Small intestine (tissue), 7 donors: Measurements from ENCODE around the gene DPYSL5. TPM values are rescaled to one million over a fixed set of nuclear protein-coding genes. Genes with fewer than 3 reads are reported as not detected.
"Not testable (repeated sequence)": the region's sequence is repeated elsewhere in the genome, so short reads cannot be mapped to it uniquely, and the experiment has no call there.

Source experiments
- DNase-seq, 2 donors: peaks; one replicate each; pipeline versions ENCODE4 v3.0.0 to v3.0.0-alpha.2; 2013
- FAIRE-seq: peaks from 2 replicates; lab custom pipeline; 2012; peaks lifted over from hg19 to GRCh38; lab: Jason Lieb, UNC
- H3K27ac ChIP-seq, 3 donors: one replicate each; pipeline ENCODE4 v1.5.1; 2013; ENCODE audit warnings: low read length in 2 of 3, mild to moderate bottlenecking in 2 of 3, control low read depth in 1 of 3, inconsistent platforms in 1 of 3, low read depth in 1 of 3, moderate library complexity in 1 of 3
- H3K27me3 ChIP-seq, 3 donors: one replicate each; pipeline ENCODE4 v1.6.1; 2013; ENCODE audit warnings: low read length in 3 of 3, inconsistent platforms in 1 of 3; ENCODE audit not compliant: control insufficient read depth in 3 of 3, insufficient read depth in 3 of 3
- H3K36me3 ChIP-seq, 3 donors: one replicate each; pipeline ENCODE4 v1.6.1; 2013; ENCODE audit warnings: low read length in 3 of 3, inconsistent platforms in 1 of 3, low read depth in 1 of 3, mild to moderate bottlenecking in 1 of 3, moderate library complexity in 1 of 3; ENCODE audit not compliant: control insufficient read depth in 3 of 3, insufficient read depth in 2 of 3
- H3K4me1 ChIP-seq, 3 donors: one replicate each; pipeline ENCODE4 v1.6.1; 2013; ENCODE audit warnings: low read length in 2 of 3, inconsistent platforms in 1 of 3, low read depth in 1 of 3, mild to moderate bottlenecking in 1 of 3, moderate library complexity in 1 of 3; ENCODE audit not compliant: control insufficient read depth in 3 of 3, insufficient read depth in 2 of 3
- H3K4me3 ChIP-seq, 3 donors: one replicate each; pipeline ENCODE4 v1.5.1; 2013; ENCODE audit warnings: low read length in 3 of 3, control low read depth in 1 of 3, inconsistent platforms in 1 of 3, low read depth in 1 of 3, mild to moderate bottlenecking in 1 of 3, moderate library complexity in 1 of 3
- H3K9me3 ChIP-seq, 2 donors: one replicate each; pipeline ENCODE4 v1.6.1; 2013; ENCODE audit warnings: low read depth in 1 of 2, low read length in 1 of 2; ENCODE audit not compliant: control insufficient read depth in 2 of 2, insufficient read depth in 1 of 2
- WGBS, 3 donors: extraction: QIAGEN DNeasy Blood & Tissue Kit; methylation state at CpG; one replicate each; pipeline ENCODE4 v1.1.7; 2013; 5-methylcytosine and 5-hydroxymethylcytosine counted together
- polyA plus RNA-seq, 4 donors: library from polyadenylated mRNA; stranded (reverse) in 3 of 4; unstranded in 1 of 4; fragments of 200-250 nt in 3 of 4; fragments of 120-200 nt in 1 of 4; gene quantifications; one replicate each; pipeline versions ENCODE4 v1.2.1 to v1.2.3, GENCODE V29; 2013
- donor health status: healthy with polysubstance abuse.
- donor health status: control.
- donor health status: control.
- donor health status: Bipolar disorder and iron deficiency.
- donor health status: healthy.

The DPYSL5 gene
- polyA plus RNA-seq, 4 donors, result 0.27 to 1.2 (median 0.50) TPM; not detected in 1

DNA sequence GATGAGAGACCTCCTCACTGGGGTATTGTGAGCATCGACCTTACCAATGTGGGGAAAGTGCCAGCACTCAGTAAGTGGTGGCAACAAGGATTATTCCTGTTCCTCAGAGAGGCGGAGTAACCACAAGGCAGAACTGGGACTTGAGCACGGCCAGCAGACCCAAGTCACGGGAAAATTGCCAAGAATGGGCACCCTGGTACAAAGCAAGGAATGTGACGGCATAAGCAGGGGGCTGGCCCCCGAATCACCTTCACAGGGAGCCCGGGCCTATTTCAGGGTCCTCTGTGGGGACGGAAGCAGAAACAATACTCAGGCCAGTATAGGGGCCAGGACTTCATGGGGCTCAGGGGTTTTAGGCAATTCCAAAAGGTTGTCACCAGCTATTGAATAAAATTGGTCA lies 36.7 kb upstream of the DPYSL5 start:
- DNase-seq (no peak), FAIRE-seq (no peak)
- Histone ChIP-seq H3K27me3 (no peaks in the 10 kb centered on the region), H3K9me3 (no peaks in the 10 kb centered on the region), H3K4me3 (no peak overlapping the region), H3K27ac (no peak overlapping the region), H3K36me3 (no peaks in the 10 kb centered on the region), H3K4me1 (no peaks in the 10 kb centered on the region)
- 75 to 79% (median 77%) methylated on average over 8 of the region's 8 CpGs for WGBS, 3 donors

DNA sequence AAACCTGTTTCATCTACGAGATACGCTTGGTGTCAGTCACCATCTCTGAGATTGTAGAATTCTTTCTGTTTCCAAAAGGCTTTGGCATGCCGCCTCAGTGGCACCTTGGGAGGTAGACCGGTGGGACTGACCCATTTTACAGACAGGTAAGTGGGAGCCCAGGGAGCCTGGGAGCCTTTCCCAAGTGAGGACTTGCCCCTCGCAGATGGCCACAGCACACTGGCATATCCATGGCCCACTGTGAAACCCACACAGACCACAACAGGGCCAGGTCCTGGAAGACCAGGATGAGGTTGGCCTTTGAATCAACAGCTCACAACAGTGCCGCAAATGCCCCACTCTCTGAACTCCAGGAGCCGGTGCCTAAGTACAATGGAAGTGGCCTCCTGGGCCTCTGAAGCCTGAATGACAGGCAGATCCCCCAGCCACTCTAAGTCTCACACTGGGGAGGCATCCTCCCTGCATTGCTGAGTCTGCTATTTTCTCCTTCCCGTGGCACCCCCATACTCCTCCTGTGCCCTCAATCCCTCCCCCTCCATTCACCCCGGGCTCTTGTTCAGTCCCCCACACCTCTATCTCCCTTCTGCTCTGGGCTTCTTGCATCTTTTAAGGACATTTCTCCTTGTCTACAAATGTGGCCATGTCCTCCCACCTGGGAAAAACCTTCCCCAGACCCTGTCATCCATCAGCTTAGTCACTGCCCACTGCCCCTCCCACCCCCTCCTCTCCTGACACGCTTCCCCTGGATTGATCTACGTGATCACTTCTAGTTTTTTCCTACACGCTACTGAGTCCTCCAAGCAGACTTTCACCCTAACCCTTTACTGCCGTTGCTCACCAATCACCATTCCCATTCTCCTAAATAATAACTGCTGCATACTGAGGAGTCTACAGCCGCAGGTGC lies 35.9 kb upstream of the DPYSL5 start:
- 65 to 76% (median 66%) methylated on average over 14 of the region's 14 CpGs for WGBS, 3 donors
- H3K9me3 ChIP-seq, result no peaks in the 10 kb centered on the region
- H3K4me3 ChIP-seq, result no peak overlapping the region
- H3K36me3 ChIP-seq, result no peaks in the 10 kb centered on the region
- H3K27ac ChIP-seq, result no peak overlapping the region
- H3K4me1 ChIP-seq, result no peaks in the 10 kb centered on the region
- H3K27me3 ChIP-seq, result no peaks in the 10 kb centered on the region
- DNase-seq, result no peak
- FAIRE-seq, result no peak

DNA sequence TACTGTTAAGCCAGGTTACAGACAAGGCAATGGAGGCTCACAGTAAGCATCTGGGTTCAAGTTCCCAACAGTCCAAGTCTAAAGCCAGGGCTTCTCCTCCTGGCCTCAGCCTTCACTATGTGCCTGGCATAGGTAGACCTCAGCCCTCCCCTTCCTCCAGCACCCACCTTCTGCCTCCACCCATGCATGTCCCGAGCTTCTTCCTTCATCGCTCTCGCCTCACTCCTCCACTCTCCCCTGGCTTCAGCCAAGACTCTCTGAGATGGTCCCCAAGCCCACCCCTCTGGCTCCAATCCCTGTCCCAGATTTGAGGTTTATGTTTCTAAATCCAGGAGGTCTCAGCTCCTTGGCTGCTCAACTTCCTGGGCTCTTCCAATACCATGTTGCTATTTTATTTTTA lies 35.2 kb upstream of the DPYSL5 start:
- Histone ChIP-seq H3K4me3 (no peak overlapping the region), H3K27me3 (no peaks in the 10 kb centered on the region), H3K9me3 (no peaks in the 10 kb centered on the region), H3K27ac (no peak overlapping the region), H3K4me1 (no peaks in the 10 kb centered on the region), H3K36me3 (no peaks in the 10 kb centered on the region)
- no peak for FAIRE-seq
- 88 to 97% (median 97%) methylated on average over 3 of the region's 3 CpGs for WGBS, 3 donors
- DNase-seq, result no peak

DNA sequence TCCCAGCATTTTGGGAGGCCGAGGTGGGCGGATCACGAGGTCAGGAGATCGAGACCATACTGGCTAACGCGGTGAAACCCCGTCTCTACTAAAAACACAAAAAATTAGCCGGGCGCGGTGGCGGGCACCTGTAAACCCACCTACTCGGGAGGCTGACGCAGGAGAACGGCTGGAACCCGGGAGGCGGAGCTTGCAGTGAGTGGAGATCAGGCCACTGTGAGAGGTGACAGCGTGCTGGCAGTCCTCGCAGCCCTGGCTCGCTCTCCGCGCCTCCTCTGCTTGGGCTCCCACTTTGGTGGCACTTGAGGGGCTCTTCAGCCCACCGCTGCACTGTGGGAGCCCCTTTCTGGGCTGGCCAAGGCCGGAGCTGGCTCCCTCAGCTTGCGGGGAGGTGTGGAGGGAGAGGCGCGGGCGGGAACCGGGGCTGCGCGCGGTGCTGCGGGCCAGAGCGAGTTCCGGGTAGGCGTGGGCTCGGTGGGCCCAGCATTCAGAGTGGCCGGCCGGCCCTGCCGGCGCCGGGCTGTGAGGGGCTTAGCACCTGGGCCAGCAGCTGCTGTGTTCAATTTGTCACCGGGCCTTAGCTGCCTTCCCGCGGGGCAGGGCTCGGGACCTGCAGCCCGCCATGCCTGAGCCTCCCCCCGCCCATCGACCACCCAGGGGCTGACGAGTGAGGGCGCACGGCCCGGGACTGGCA lies 33.7 kb upstream of the DPYSL5 start:
- H3K4me1 ChIP-seq, H3K9me3 ChIP-seq, H3K36me3 ChIP-seq, H3K4me3 ChIP-seq, FAIRE-seq, H3K27me3 ChIP-seq, DNase-seq, H3K27ac ChIP-seq: not testable (repeated sequence)
- WGBS, 3 donors, result 94 to 95% (median 95%) methylated on average over 40 to 52 of the region's 52 CpGs

DNA sequence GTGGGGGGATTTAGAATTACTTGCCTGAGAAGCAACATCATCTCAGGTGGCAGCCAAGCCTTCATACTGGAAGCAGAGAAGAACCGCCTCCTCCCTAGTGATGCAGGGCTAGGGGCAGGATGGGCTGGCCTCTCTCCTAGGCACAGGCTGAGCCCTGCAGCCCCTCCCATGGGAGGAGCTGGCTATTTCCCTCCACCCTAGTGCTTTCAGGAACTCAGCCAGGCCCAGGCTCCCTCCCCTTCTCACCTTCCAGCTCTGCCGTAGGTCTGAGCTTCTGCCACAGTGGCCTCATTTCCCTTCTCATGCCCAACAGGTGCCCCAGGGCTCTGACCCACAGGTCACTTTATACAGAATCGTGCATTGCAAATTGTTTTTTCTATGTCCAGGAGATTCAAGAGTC lies 31.0 kb upstream of the DPYSL5 start:
- peak in 1 of 2 donors; percentile 31 for DNase-seq
- H3K27me3 ChIP-seq, result peaks cover 0 to 6% (median 0%) of the 10 kb centered on the region in 3 donors
- H3K4me3 ChIP-seq, result no peak overlapping the region
- H3K27ac ChIP-seq, result no peak overlapping the region
- no peak for FAIRE-seq
- 18 to 54% (median 22%) methylated on average over 3 of the region's 3 CpGs for WGBS, 3 donors
- H3K36me3 ChIP-seq, result no peaks in the 10 kb centered on the region
- H3K4me1 ChIP-seq, result no peaks in the 10 kb centered on the region
- H3K9me3 ChIP-seq, result no peaks in the 10 kb centered on the region

DNA sequence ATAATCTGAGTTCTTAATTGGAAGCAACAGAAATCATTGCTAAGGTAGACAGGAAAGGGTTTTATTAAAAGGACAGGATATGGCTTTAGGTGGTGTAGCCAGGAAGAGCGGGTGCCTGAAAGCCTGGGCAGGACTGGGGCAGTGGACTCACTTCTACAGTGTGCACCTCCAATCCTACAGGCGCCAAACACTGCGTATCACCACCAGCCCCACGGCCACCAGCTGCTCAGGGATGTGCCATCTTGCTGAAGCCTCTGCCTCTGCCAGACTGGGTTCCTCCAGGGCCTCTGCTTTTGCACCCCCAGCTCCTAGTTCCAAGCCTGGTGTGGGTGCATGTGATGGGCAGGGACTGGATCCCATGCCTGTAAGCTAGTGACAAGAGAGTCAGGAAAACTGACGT lies 29.7 kb upstream of the DPYSL5 start:
- Histone ChIP-seq H3K27me3 (peaks cover 0 to 6% (median 0%) of the 10 kb centered on the region in 3 donors), H3K27ac (no peak overlapping the region), H3K4me1 (no peaks in the 10 kb centered on the region), H3K36me3 (no peaks in the 10 kb centered on the region), H3K4me3 (no peak overlapping the region), H3K9me3 (no peaks in the 10 kb centered on the region)
- FAIRE-seq (no peak), DNase-seq (no peak)
- WGBS, 3 donors, result 76 to 78% (median 76%) methylated on average over 5 of the region's 5 CpGs

DNA sequence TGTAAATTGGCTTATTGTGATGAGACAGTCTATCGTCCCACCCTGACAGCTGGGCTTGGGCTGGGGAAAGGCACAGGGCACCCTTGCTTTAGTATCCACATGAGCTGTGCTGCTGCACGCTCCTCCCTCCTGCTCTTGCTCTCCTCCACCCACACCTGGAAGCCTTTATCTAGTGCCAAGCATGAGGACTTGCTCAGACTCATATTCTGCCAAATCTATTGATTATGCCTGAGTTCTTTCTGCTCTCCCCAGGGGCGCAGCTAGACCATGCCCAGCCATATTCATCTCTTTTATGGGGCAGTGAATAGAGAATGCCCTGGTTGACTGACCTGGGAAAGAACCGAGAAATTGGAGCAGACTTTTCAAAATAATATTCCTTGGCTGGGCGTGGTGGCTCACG lies 29.0 kb upstream of the DPYSL5 start:
- Histone ChIP-seq H3K4me1 (no peaks in the 10 kb centered on the region), H3K4me3 (no peak overlapping the region), H3K27me3 (peaks cover 0 to 6% (median 0%) of the 10 kb centered on the region in 3 donors), H3K27ac (no peak overlapping the region), H3K9me3 (no peaks in the 10 kb centered on the region), H3K36me3 (no peaks in the 10 kb centered on the region)
- FAIRE-seq (no peak), DNase-seq (no peak)
- WGBS, 3 donors, result 52 to 83% (median 55%) methylated on average over 6 of the region's 6 CpGs

DNA sequence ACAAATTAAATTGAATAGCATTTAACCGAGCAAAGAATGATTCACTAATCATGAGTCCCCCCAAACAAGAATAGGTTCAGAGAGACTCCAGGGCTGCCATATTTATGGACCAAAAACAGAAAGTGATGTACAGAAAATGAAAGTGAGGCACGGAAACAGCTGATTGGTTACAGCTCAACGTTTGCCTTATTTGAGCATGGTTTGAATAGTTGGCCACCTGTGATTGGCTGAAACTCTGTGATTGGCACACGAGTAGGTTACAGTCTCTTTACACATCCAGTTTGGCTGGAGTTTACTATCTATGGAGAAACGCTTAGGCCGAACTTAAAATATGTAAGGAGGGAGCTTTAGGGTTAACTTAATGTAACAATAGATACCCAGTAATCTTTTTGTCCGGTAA lies 27.0 kb upstream of the DPYSL5 start:
- Histone ChIP-seq H3K4me3 (no peak overlapping the region), H3K36me3 (no peaks in the 10 kb centered on the region), H3K27me3 (peaks cover 0 to 6% (median 0%) of the 10 kb centered on the region in 3 donors), H3K27ac (no peak overlapping the region), H3K4me1 (no peaks in the 10 kb centered on the region), H3K9me3 (no peaks in the 10 kb centered on the region)
- no peak for DNase-seq
- no peak for FAIRE-seq
- 74 to 84% (median 76%) methylated on average over 7 of the region's 7 CpGs for WGBS, 3 donors
